Activated CD4-positive, alpha-beta T cell treated with anti-CD3 and anti-CD28 coated beads for 36 hours (primary cell): ENCODE measurements around the gene SEMA3F. TPM values are rescaled to one million over a fixed set of nuclear protein-coding genes. Genes with fewer than 3 reads are reported as not detected.

Experiments used
- ATAC-seq: fragments of 200-7000 bp; cut with Tn5 transposase; one replicate; pipeline ENCODE4 v1.10.0; 2021; ENCODE audit warnings: mild to moderate bottlenecking, moderate library complexity
- CTCF ChIA-PET: fragments of 350-600 bp; sonication (Branson Sonifier 250); formaldehyde crosslinking; loops from one replicate; lab custom pipeline; 2021; ENCODE audit warnings: antibody characterized with exemption; lab: Charles Lee
- POLR2A ChIA-PET: fragments of 350-600 bp; sonication (Branson Sonifier 250); formaldehyde crosslinking; loops from one replicate; lab custom pipeline; 2021; ENCODE audit warnings: antibody characterized with exemption, inconsistent platforms; lab: Charles Lee
- DNase-seq: peaks from one replicate; pipeline ENCODE4 v3.0.0-alpha.2; 2020
- H3K27ac Mint-ChIP-seq: one replicate; pipeline ENCODE4 v1.8.0; 2021; ENCODE audit warnings: mixed read lengths
- H3K27me3 Mint-ChIP-seq: one replicate; pipeline ENCODE4 v1.8.0; 2021; ENCODE audit warnings: mixed read lengths
- H3K36me3 Mint-ChIP-seq: one replicate; pipeline ENCODE4 v1.8.0; 2021; ENCODE audit warnings: low read depth, mixed read lengths
- H3K4me1 Mint-ChIP-seq: one replicate; pipeline ENCODE4 v1.8.0; 2021; ENCODE audit warnings: mixed read lengths
- H3K4me3 Mint-ChIP-seq: one replicate; pipeline ENCODE4 v1.8.0; 2021; ENCODE audit warnings: mild to moderate bottlenecking, moderate library complexity, mixed read lengths
- H3K9me3 Mint-ChIP-seq: one replicate; pipeline ENCODE4 v1.8.0; 2021; ENCODE audit warnings: low read depth, mixed read lengths
- intact Hi-C, 2 experiments: fragments of 100-400 bp; cut with DNase I in 1 of 2; cut with micrococcal nuclease in 1 of 2; formaldehyde crosslinking; loops; one replicate each; pipeline versions ENCODE4 v1.14.2 to v1.15.1; 2022 to 2024; cut with DNase I, micrococcal nuclease
- total RNA-seq, 2 experiments: library from RNA; stranded (reverse); gene quantifications; one replicate each; pipeline ENCODE4 v1.2.3, GENCODE V29; 2021

Gene SEMA3F
- total RNA-seq, 2 experiments from 2014 or later: 0.25 to 0.46 TPM

DNA sequence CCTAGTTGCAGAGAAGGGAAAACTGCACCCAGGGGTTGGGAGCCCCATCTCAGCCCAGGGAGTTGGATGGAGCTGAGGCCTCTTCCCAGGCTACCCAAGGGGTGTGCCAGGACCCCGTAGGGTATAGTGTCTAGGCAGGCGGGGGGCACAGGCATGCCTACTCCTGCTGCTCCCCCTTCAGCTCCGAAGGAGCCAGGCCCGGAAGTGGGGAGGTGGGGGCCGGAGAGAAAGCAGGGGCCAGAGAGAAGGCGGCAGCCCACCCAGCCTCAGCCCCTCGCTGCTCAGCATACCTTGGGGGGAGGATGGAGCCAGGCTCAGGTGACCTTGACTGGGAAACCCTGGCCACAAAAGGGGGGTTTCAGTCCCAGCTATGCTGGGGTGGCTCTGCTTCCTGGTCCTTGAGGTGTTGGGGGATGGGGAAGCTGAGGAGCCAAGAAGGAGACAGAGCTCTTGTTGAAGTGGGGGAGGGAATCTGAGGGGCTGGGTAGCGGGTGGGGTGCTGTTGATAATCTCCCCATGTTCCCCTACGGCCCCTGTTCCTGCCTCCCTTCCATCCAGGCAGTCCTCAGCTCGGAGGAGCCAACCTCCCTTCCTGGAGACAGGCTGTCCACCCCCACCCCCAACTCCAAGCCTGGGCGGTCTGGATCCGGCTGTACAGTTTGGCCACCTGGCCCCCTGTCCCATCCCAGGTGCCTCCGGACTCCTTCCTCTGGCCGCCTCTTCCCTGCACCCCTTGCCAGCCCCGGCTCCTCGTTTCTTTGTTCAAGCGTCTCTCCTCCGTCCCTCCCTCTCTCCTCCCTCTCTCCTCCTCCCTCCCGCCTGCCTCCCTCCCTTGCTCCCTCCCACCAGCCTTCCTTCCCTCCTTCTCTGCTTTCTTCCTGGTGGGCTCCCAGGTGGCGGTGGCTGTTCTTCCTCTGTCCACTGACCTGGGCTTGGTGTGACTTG is 1.7 kb downstream of the SEMA3F start:
- H3K4me1 Mint-ChIP-seq: peaks cover 8% of the 10 kb centered on the region
- intact Hi-C loops: loop anchor here (2.0 to 10.0 kb wide), 2 partner anchors 32 to 602 kb away; partner anchors contain the start of gene BSN (in 1 of the 2)
- H3K9me3 Mint-ChIP-seq: no peaks in the 10 kb centered on the region
- H3K27ac Mint-ChIP-seq: no peak overlapping the region
- CTCF ChIA-PET: interaction anchor here (0.7 kb wide), 1 partner anchor 69 kb away, joined by 3 read pairs; no protein-coding TSS in a partner anchor
- POLR2A ChIA-PET: no interaction called here
- no peak overlapping the region for H3K4me3 Mint-ChIP-seq
- H3K36me3 Mint-ChIP-seq: no peaks in the 10 kb centered on the region
- DNase-seq (no peak), ATAC-seq (no peak)
- H3K27me3 Mint-ChIP-seq: peaks cover 29% of the 10 kb centered on the region

DNA sequence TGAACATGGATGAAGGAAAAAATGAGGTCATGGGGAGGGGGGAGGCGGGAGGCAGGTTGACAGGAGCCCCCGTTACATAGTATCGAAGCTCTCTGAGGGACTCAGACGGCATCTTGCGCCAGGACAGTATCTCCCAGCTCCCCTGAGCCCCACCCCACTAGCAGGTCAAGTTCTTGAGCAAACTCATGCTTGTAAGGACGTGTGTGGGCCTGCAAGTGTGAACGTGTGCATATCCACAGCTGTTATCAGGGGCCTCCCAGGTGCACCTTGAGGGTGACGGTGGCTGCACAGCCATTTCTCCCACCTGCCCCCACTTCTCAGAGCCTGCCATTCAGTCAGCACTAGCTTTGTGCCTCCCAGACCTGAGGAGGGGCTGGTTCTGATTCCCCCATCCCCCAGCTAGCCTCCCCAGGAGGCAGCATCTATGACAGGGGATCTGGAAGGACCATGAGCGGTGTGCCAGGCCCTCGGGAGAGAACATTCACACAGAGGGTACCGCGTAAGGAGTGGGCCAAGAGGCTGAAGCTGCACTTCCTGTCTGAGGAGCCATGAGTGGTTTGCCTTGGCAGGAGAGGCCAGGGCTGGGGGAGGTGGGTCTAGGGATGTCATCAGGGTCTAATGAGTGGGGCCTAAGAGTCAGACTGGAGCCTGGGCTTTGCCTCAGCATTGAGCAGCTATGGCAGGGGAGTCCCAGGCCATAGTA is 2.9 kb downstream of the SEMA3F start:
- Mint-ChIP-seq H3K9me3 (no peaks in the 10 kb centered on the region), H3K4me3 (no peak overlapping the region), H3K4me1 (peaks cover 8% of the 10 kb centered on the region), H3K27me3 (peaks cover 29% of the 10 kb centered on the region), H3K27ac (no peak overlapping the region), H3K36me3 (no peaks in the 10 kb centered on the region)
- DNase-seq (no peak), ATAC-seq (no peak)
- intact Hi-C loops: loop anchor here (2.0 to 10.0 kb wide), 2 partner anchors 31 to 603 kb away; partner anchors contain the start of gene BSN (in 1 of the 2)
- POLR2A ChIA-PET: no interaction called here
- CTCF ChIA-PET: interaction anchor here (0.7 to 1.0 kb wide), 2 partner anchors 15 to 48 kb away, joined by 3 to 4 read pairs; no protein-coding TSS in a partner anchor

DNA sequence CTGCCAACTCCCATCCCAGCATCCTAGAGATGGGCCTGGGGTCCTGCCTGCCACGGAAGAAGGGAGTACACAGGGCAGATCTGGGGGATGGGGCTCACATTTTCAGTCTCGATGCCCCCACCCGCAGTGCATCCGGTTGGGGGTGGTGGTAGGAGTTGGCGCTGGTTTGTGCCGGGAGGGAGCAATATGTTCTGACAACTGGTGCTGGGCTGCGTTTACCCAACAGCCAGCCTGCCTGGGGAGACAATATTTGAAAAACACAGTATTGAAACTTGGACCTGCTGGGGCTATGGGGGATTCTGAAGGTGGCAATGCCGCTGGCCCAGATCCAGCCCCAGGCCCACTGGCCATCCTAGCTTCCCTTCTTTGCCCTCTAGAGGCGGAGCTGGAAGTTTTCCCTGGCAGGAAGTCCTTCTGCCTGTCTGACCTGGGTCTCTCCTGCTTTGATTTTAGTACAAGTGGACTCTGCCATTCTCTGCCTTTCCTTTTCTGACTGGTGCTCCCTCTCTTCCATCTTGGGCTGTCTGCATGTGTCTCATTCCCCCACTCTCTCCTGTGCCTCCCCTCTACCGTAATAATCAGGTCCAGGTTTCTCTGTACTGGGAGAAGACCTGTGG is 3.5 kb downstream of the SEMA3F start:
- Mint-ChIP-seq H3K36me3 (no peaks in the 10 kb centered on the region), H3K27ac (no peak overlapping the region), H3K27me3 (peaks cover 22% of the 10 kb centered on the region), H3K4me3 (no peak overlapping the region), H3K9me3 (no peaks in the 10 kb centered on the region), H3K4me1 (peaks cover 8% of the 10 kb centered on the region)
- DNase-seq (no peak), ATAC-seq (no peak)
- POLR2A ChIA-PET: no interaction called here
- intact Hi-C loops: loop anchor here in 1 of 2 experiments (10.0 kb wide), 1 partner anchor 604 kb away; the partner anchor contains the start of gene BSN
- CTCF ChIA-PET: interaction anchor here (0.7 to 1.0 kb wide), 2 partner anchors 14 to 47 kb away, joined by 3 to 4 read pairs; no protein-coding TSS in a partner anchor

DNA sequence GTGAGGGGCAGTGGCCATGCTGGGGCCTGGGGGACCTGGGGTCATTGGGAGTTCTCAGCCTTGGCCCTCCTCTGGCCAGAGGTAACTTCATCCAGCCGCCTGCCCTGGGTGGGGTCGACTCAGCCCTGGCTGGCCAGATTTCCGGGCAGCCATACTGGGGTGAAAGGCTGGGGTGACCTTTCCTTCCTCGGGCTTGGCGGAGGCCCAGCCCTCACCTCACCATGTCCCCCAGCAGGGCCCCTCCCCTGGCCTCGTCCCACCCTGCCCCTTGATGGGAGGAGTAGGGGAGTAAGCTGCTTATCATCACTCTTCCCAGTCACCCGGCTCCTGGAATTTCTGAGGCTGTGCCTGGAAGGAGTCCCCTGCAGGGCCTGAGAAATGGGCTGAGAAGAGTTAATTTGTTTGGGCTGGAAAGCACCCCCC is 5.4 kb downstream of the SEMA3F start:
- H3K9me3 Mint-ChIP-seq: no peaks in the 10 kb centered on the region
- H3K36me3 Mint-ChIP-seq: no peaks in the 10 kb centered on the region
- peaks cover 5% of the 10 kb centered on the region for H3K4me1 Mint-ChIP-seq
- peaks cover 14% of the 10 kb centered on the region for H3K27me3 Mint-ChIP-seq
- POLR2A ChIA-PET: no interaction called here
- no peak for ATAC-seq
- CTCF ChIA-PET: no interaction called here
- DNase-seq: no peak
- H3K27ac Mint-ChIP-seq: no peak overlapping the region
- H3K4me3 Mint-ChIP-seq: no peak overlapping the region
- intact Hi-C loops: no loop called here

DNA sequence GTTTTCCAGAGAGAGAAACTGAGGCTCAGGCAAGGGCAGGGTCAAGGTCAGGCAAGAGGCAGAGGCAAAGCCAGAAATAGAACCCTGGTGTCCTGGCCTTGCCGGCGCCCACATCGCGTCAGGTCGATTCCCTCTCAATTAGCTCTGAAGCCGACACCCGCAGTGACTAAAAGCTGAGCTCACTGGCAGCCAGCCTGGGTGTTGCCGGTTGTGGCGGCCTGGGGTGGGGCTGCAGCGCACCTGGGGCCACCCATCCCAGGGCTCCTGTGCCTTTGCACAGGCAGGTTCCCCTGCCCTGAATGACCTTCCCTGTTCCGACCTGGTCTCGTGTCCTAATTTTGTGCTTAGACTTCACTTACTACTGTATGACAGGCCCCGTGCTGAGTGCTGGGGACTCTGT is 6.2 kb downstream of the SEMA3F start:
- Mint-ChIP-seq H3K9me3 (no peaks in the 10 kb centered on the region), H3K27ac (no peak overlapping the region), H3K4me1 (no peaks in the 10 kb centered on the region), H3K27me3 (peaks cover 7% of the 10 kb centered on the region), H3K36me3 (no peaks in the 10 kb centered on the region), H3K4me3 (no peak overlapping the region)
- DNase-seq: no peak
- ChIA-PET POLR2A (no interaction called here), CTCF (no interaction called here)
- intact Hi-C loops: no loop called here
- ATAC-seq: no peak

DNA sequence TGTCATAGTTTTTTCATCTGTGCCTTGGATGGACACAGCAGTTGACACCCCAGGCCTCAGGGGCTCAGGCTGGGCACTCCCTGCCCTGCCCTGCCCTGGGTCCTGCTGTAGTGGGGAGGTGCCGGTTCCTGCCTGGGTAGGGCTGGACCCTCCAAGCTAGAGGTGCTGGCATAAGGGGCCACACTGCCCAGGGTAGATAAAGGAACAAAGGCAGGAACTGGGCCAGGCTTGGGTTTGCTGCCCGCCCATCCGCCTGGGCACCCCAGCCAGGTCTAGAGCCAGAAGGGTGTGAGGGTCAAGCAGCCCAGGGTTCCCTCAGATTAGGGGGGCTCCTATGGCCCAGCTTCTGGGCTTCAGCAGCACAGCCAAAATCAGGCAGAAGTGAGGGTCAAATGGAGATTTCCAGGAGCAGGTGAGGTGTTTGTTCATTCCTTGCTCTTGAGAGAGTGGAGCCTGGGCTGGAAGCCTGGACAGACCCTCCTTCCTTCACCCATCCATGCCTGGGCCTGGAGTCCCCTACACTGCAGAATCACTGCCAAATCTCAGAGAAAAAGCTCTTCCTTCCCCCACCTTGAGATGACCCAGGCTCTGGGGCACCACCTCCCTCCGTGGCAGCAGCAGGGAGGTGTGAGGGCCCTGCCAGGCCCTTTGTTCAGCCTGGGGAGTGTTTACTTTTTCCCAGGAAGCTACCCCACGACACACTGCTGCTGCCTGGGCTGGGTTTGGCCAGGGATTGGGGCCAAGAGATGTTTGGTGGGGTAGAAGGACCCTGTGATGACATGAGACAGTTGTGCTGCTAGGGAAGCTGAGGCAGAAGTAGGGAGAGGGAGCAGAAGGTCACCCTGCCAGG is 7.1 kb downstream of the SEMA3F start:
- ATAC-seq (no peak), DNase-seq (no peak)
- CTCF ChIA-PET: no interaction called here
- no peak overlapping the region for H3K27ac Mint-ChIP-seq
- H3K9me3 Mint-ChIP-seq: no peaks in the 10 kb centered on the region
- H3K27me3 Mint-ChIP-seq: peaks cover 4% of the 10 kb centered on the region
- intact Hi-C loops: no loop called here
- H3K4me1 Mint-ChIP-seq: no peaks in the 10 kb centered on the region
- H3K36me3 Mint-ChIP-seq: no peaks in the 10 kb centered on the region
- POLR2A ChIA-PET: no interaction called here
- H3K4me3 Mint-ChIP-seq: no peak overlapping the region

DNA sequence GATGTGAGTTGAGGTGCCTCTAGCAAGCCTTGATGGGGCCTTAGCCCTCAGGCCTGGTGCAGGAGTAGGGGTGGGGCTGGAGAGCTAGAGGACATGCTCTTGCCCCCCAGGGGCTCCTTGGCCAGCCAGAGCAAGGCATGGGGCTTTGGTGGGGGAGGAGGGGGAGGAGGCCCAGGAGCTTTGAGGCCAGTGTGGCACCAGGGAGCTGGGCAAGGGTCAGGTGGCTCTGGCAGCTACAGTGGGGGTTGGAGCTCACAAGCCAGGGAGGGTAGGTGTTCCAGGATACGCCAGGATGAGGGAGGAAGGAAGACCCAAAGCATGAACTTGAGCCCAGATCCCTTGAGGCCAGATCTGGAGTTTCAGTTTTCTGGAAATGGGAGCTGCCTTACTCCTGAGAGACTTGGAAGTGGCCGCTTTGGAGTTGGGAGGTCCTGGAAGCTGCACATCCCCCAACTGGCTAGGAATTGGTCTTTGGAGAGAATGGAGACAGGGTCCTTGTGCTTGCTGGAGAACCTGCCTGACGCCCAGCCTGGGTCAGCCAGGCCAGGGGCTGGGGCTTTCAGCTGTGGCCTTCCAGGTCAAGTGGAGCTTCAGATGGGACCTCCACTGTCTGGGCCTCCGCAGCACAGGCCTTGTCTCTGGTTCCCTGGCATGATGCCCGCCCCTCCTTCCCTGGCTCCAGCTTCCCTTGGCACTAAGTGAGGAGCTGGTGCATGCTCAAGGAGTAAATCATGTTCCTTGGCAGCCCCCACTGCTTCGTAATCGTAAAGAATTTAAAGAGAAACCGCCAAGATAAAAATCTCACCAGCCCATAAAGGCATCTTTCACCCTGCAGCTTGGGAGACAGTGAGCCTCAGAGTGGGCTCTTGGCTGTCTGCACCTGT is 8.7 kb downstream of the SEMA3F start:
- ChIA-PET POLR2A (no interaction called here), CTCF (no interaction called here)

DNA sequence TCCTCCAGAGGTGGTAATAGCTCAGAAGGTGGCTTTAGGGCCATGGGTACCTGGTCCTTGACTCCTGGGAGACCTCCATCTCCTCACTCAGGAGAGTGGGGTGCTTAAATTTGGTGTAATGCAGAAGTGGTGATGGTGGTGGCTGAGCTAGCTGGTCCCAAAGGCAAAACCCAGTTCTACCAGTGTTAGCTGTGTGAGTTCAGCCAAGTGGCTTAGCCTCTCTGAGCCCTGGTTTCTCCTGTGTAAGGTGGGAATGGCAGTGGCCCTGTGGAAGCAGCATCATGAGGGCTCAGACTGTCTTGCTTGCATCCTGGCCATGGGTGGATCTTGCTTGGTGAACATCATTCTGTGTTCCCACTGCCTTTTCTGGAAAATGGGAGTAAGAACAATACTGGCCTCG is 9.4 kb downstream of the SEMA3F start:
- Mint-ChIP-seq H3K27me3 (no peaks in the 10 kb centered on the region), H3K4me3 (no peak overlapping the region), H3K27ac (no peak overlapping the region), H3K36me3 (no peaks in the 10 kb centered on the region), H3K9me3 (no peaks in the 10 kb centered on the region), H3K4me1 (no peaks in the 10 kb centered on the region)
- ChIA-PET CTCF (no interaction called here), POLR2A (no interaction called here)
- DNase-seq (no peak), ATAC-seq (no peak)
- intact Hi-C loops: no loop called here

More for the DNA sequence above, 8.7 kb downstream of the SEMA3F start:
- no peak overlapping the region for H3K4me3 Mint-ChIP-seq
- H3K4me1 Mint-ChIP-seq: no peaks in the 10 kb centered on the region
- no peaks in the 10 kb centered on the region for H3K36me3 Mint-ChIP-seq
- no peak overlapping the region for H3K27ac Mint-ChIP-seq
- H3K27me3 Mint-ChIP-seq: no peaks in the 10 kb centered on the region
- intact Hi-C loops: no loop called here
- ATAC-seq: no peak
- no peaks in the 10 kb centered on the region for H3K9me3 Mint-ChIP-seq
- no peak for DNase-seq

DNA sequence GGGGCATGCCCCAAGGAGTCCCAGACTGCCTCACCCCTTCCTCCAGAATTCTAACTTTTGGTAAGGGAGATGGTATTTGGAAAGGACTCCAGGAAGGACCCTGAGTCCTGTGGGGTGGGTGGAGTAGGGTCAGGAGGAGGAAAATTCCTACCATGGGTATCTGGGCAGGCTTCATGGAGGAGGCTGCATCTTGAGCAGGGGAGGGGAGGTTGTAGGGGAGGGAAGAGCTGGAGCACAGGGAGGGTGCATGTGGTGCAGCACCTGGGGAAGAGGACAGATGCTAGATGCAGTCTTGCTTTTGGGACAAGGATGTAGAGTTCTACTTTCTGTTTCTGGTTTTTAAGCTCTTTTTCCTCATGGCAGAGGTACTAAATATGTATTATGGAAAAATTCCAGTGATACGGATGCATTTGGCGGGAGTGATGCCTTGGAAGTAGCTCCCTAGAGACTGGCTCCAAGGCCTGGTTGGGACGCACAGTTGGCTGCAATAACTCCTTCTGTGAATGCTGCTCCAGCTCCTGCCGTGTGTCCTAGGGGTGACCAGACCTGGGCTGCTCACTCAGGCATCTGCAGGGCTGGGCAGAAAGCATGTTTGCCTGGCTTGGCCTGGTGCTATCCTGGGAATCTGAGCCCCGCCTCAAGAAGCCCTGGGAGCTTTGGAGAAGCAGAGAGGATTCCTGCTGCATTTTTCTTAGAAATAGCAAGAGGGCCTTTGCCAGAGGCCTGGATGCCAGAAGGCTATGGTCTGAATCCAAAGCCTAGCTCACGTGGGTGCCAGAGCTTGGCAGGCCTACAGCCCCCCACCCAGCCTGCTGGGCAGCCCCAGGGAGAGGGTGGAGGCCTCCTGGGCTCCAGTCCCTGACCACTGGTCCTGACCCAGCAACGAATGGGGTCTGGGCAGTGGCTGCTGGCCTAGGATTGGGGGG is 10.1 kb downstream of the SEMA3F start:
- Mint-ChIP-seq H3K36me3 (no peaks in the 10 kb centered on the region), H3K9me3 (no peaks in the 10 kb centered on the region), H3K27ac (no peak overlapping the region), H3K4me3 (no peak overlapping the region), H3K4me1 (no peaks in the 10 kb centered on the region), H3K27me3 (no peaks in the 10 kb centered on the region)
- CTCF ChIA-PET: interaction anchor here (0.6 kb wide), 1 partner anchor 84 kb away, joined by 5 read pairs; no protein-coding TSS in a partner anchor
- no peak for DNase-seq
- POLR2A ChIA-PET: interaction anchor here (0.8 kb wide), 1 partner anchor 12 kb away, joined by 3 read pairs; no protein-coding TSS in a partner anchor
- no peak for ATAC-seq
- intact Hi-C loops: no loop called here
